ENCODE results near the gene CACNA1C. TPM values are rescaled to one million over a fixed set of nuclear protein-coding genes. Genes with fewer than 3 reads are reported as not detected.
A peak's percentile ranks its signal among the peaks of the same experiment; 100 is the strongest.

Gene CACNA1C
- total and polyA plus RNA-seq, 2 donors from 2014 or later, result 1.6 to 17.4 TPM

DNA sequence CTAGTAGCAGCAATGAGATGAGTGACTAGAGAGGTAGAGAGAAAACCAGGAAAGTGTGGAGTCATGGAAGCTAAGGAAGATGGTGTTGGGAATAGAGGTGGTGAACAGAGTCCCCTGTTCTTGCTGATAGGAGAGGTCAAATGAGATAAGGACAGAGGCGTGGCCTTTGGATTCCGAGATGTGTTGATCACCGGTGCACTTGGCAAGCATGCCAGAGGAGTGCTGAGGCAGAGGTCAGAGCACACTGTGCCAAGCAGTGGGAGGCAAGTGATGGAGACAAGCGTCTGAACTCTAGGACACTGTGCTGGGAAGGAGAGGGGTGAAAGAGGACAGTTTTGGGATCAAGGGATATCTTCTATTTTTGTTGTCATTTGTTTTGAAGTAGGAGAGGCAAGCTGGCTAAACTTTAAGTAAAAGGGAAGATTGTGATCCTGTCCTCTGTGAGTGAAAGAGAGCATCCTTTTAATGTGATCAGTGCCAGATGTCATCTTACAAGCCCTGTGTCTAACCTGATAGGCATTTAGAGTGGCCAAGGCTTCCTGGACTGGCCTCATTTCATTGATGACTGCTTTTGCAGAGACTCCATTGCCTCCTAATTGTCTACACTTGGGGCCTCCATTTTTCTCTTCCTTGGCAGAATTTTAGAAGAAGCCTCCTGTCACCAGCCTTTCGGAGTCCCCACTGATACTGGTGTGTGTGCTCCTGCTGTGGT, 336.4 kb downstream of the CACNA1C start:
- intact Hi-C loops (cut with DNase I), result no loop called here
- TF ChIP-seq, protein P1, sequence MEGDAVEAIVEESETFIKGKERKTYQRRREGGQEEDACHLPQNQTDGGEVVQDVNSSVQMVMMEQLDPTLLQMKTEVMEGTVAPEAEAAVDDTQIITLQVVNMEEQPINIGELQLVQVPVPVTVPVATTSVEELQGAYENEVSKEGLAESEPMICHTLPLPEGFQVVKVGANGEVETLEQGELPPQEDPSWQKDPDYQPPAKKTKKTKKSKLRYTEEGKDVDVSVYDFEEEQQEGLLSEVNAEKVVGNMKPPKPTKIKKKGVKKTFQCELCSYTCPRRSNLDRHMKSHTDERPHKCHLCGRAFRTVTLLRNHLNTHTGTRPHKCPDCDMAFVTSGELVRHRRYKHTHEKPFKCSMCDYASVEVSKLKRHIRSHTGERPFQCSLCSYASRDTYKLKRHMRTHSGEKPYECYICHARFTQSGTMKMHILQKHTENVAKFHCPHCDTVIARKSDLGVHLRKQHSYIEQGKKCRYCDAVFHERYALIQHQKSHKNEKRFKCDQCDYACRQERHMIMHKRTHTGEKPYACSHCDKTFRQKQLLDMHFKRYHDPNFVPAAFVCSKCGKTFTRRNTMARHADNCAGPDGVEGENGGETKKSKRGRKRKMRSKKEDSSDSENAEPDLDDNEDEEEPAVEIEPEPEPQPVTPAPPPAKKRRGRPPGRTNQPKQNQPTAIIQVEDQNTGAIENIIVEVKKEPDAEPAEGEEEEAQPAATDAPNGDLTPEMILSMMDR (IDR thresholded peaks at IDR 0.05; ENCODE audit: borderline replicate concordance, extremely low read depth, insufficient read depth), result no peak
- DNase-seq, result no peak

DNA sequence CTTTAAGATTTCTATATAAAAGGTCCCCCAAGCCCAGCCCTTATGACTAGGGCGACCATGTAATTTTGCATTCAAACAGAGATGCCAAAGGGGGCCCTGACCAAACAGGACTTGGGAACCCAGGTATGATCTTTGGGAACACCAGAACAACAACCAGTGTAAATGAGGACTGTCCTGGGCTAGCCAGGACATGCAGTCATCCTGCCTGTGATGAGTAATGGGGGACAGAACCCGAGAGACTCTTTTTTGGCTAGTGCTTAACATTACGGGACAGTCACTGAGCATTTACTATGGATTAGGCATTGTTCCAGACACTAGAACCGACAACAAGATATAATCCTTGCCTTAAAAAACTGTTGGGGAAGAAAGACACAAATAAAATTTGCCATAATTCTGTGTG, 337.3 kb downstream of the CACNA1C start:
- intact Hi-C loops (cut with DNase I), result no loop called here
- no peak overlapping the region for H3K27ac ChIP-seq (ENCODE audit: low read depth in 2 of 2, low read length in 2 of 2)
- no peak overlapping the region for H3K9ac ChIP-seq (ENCODE audit: low read length in 3 of 3)
- H3K4me3 ChIP-seq (ENCODE audit: low read length in 3 of 3), result no peak overlapping the region
- DNase-seq (peak in 1 of 5 donors; percentile 5), FAIRE-seq (no peak)
- no peaks in the 10 kb centered on the region for H3K27me3 ChIP-seq (ENCODE audit: control insufficient read depth, insufficient read depth, low read length)
- H3K36me3 ChIP-seq (ENCODE audit: control insufficient read depth in 2 of 3, insufficient read depth in 3 of 3, low read length in 3 of 3), result no peaks in the 10 kb centered on the region
- TF ChIP-seq, protein P1 (IDR thresholded peaks at IDR 0.05; ENCODE audit: borderline replicate concordance, extremely low read depth, insufficient read depth), result no peak
- H3K4me1 ChIP-seq (ENCODE audit: control insufficient read depth in 2 of 3, insufficient read depth in 2 of 3, low read depth in 1 of 3, low read length in 3 of 3), result peaks cover 0 to 3% (median 0%) of the 10 kb centered on the region in 3 donors
- no peaks in the 10 kb centered on the region for H3K9me3 ChIP-seq (ENCODE audit: control insufficient read depth in 2 of 3, insufficient read depth in 1 of 3, low read length in 3 of 3)

More for the DNA sequence above, 336.4 kb downstream of the CACNA1C start:
- Histone ChIP-seq H3K4me1 (ENCODE audit: control insufficient read depth in 2 of 3, insufficient read depth in 2 of 3, low read depth in 1 of 3, low read length in 3 of 3) (peaks cover 0 to 6% (median 5%) of the 10 kb centered on the region in 3 donors), H3K9me3 (ENCODE audit: control insufficient read depth in 2 of 3, insufficient read depth in 1 of 3, low read length in 3 of 3) (no peaks in the 10 kb centered on the region), H3K27ac (ENCODE audit: low read depth in 2 of 2, low read length in 2 of 2) (no peak overlapping the region), H3K9ac (ENCODE audit: low read length in 3 of 3) (no peak overlapping the region), H3K36me3 (ENCODE audit: control insufficient read depth in 2 of 3, insufficient read depth in 3 of 3, low read length in 3 of 3) (no peaks in the 10 kb centered on the region), H3K4me3 (ENCODE audit: low read length in 3 of 3) (no peak overlapping the region), H3K27me3 (ENCODE audit: control insufficient read depth, insufficient read depth, low read length) (no peaks in the 10 kb centered on the region)
- no peak for FAIRE-seq

DNA sequence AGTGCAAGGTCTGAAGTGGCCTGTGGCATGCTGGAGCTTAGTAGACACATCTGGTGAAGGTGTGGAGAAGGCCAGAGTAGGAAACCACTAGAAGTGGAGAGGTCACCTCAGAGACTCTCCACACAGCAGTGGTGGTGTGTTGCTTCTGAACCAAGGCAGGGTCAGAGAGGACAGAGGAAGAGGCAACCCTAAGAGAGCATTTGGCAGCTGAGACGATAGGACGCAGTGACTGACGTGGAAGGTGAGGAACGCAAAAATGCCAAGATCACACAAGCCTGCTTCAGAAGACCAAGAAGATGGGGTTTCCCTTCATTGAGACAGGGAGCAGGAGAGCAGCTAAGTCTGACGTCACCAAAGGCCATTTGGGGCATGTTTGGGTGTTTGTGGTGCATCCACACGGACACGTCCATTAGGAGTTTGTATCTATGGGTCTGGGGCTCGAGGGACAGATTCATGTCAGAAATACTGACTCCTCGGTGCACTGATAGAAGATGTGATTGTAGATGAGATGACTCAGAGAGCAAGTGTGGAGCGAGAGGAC, 338.1 kb downstream of the CACNA1C start:
- H3K36me3 ChIP-seq (ENCODE audit: control insufficient read depth in 2 of 3, insufficient read depth in 3 of 3, low read length in 3 of 3), result no peaks in the 10 kb centered on the region
- intact Hi-C loops (cut with DNase I), result no loop called here
- no peaks in the 10 kb centered on the region for H3K9me3 ChIP-seq (ENCODE audit: control insufficient read depth in 2 of 3, insufficient read depth in 1 of 3, low read length in 3 of 3)
- H3K9ac ChIP-seq (ENCODE audit: low read length in 3 of 3), result no peak overlapping the region
- H3K4me3 ChIP-seq (ENCODE audit: low read length in 3 of 3), result no peak overlapping the region
- H3K27me3 ChIP-seq (ENCODE audit: control insufficient read depth, insufficient read depth, low read length), result no peaks in the 10 kb centered on the region
- H3K4me1 ChIP-seq (ENCODE audit: control insufficient read depth in 2 of 3, insufficient read depth in 2 of 3, low read depth in 1 of 3, low read length in 3 of 3), result peaks cover 0 to 3% (median 3%) of the 10 kb centered on the region in 3 donors
- FAIRE-seq, result no peak
- peak in 1 of 5 donors; percentile 14 for DNase-seq
- no peak overlapping the region for H3K27ac ChIP-seq (ENCODE audit: low read depth in 2 of 2, low read length in 2 of 2)
- TF ChIP-seq, protein P1 (IDR thresholded peaks at IDR 0.05; ENCODE audit: borderline replicate concordance, extremely low read depth, insufficient read depth), result no peak
